Hippocampal formation (tissue), 2 donors: ENCODE measurements around the gene MX1.

Source experiments
- DNase-seq, 2 donors: peaks; one replicate each; lab custom pipeline; 2025; lab: John Stamatoyannopoulos, UW

Gene MX1

GRCh38 chr21:41460578-41461527, 34.8 kb downstream of the MX1 start:
- DNase-seq = peak; percentile 10 to 20

- DNase-seq = no peak
These were observed 39.2 kb downstream of the MX1 start for GRCh38 chr21:41465176-41465781.

- DNase-seq = no peak
These were observed 40.2 kb downstream of the MX1 start for GRCh38 chr21:41466024-41466820.

GRCh38 chr21:41470054-41470453, 44.0 kb downstream of the MX1 start:
- DNase-seq = no peak

GRCh38 chr21:41472753-41473548, 46.9 kb downstream of the MX1 start:
- DNase-seq = no peak

GRCh38 chr21:41475714-41476420, 49.8 kb downstream of the MX1 start:
- no peak for DNase-seq

- peak; percentile 8 to 35 for DNase-seq
These were observed 51.7 kb downstream of the MX1 start for GRCh38 chr21:41477641-41478318.

- DNase-seq = no peak
These were observed 52.5 kb downstream of the MX1 start for GRCh38 chr21:41478319-41479177.

- no peak for DNase-seq
These were observed 53.6 kb downstream of the MX1 start for GRCh38 chr21:41479686-41480085.

GRCh38 chr21:41480086-41480690, 54.1 kb downstream of the MX1 start:
- DNase-seq = no peak

- no peak for DNase-seq
These were observed 55.2 kb downstream of the MX1 start for GRCh38 chr21:41481191-41481590.

GRCh38 chr21:41482301-41482700, 56.3 kb downstream of the MX1 start:
- no peak for DNase-seq

GRCh38 chr21:41482980-41483379, 56.9 kb downstream of the MX1 start:
- no peak for DNase-seq

- DNase-seq = no peak
These were observed 57.4 kb downstream of the MX1 start for GRCh38 chr21:41483415-41483814.

- DNase-seq = no peak
These were observed 57.9 kb downstream of the MX1 start for GRCh38 chr21:41483973-41484372.

- no peak for DNase-seq
These were observed 61.0 kb downstream of the MX1 start for GRCh38 chr21:41487082-41487481.

GRCh38 chr21:41488080-41488479, 62.0 kb downstream of the MX1 start:
- DNase-seq = no peak

GRCh38 chr21:41489329-41489728, 63.3 kb downstream of the MX1 start:
- no peak for DNase-seq

- no peak for DNase-seq
These were observed 64.3 kb downstream of the MX1 start for GRCh38 chr21:41490330-41490729.
